WERI-Rb-1 (cell line): ENCODE data around the gene SETD3.

Source experiments
- DNase-seq: peaks from one replicate; pipeline ENCODE4 v3.0.0-alpha.2; 2020
- H3K27ac ChIP-seq: fragments of 250-450 bp; sonication (Bioruptor Pico); 2 replicates; pipeline ENCODE4 v1.5.1; 2020; ENCODE audit warnings: mild to moderate bottlenecking, moderate library complexity
- H3K27me3 ChIP-seq: fragments of 250-450 bp; sonication (Bioruptor Pico); 2 replicates; pipeline ENCODE4 v1.5.1; 2021; ENCODE audit warnings: mild to moderate bottlenecking, low read depth, moderate library complexity; ENCODE audit not compliant: insufficient read depth, severe bottlenecking
- H3K36me3 ChIP-seq: fragments of 250-450 bp; sonication (Bioruptor Pico); 2 replicates; pipeline ENCODE4 v1.5.1; 2020; ENCODE audit warnings: mild to moderate bottlenecking, moderate library complexity
- H3K4me3 ChIP-seq: 2 replicates; pipeline ENCODE4 v1.5.1; 2011; ENCODE audit warnings: low read depth, mild to moderate bottlenecking, control low read depth, low read length
- H3K9me3 ChIP-seq: fragments of 250-450 bp; sonication (Bioruptor Pico); 2 replicates; pipeline ENCODE4 v1.5.1; 2021; ENCODE audit warnings: mild to moderate bottlenecking, moderate library complexity; ENCODE audit not compliant: severe bottlenecking
- TF ChIP-seq, protein P1 (sequence below): IDR thresholded peaks from 2 replicates; pipeline ENCODE4 v1.5.1; 2011; ENCODE audit warnings: low read depth, mild to moderate bottlenecking, control low read depth, inconsistent platforms, low read length

Gene SETD3

DNA sequence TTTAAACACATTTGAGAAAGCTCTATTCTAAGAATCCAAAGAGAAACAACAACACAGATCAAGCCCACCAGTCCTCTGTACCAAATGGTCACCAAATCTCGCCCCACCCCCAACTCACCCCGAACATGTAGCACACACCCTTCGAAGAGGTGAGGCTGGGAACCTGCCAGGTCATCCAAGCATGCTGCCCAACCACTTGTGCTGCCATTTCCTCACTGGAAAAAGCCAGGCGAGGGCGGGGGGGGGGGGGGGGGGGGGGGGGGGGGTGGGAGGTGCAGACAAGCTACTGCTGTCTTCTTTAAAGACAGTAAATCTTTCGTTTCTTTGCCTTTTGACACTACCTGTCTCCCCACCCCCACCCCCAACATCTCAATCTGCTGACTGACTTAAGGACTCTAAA lies 59.9 kb downstream of the SETD3 start:
- TF ChIP-seq, protein P1, sequence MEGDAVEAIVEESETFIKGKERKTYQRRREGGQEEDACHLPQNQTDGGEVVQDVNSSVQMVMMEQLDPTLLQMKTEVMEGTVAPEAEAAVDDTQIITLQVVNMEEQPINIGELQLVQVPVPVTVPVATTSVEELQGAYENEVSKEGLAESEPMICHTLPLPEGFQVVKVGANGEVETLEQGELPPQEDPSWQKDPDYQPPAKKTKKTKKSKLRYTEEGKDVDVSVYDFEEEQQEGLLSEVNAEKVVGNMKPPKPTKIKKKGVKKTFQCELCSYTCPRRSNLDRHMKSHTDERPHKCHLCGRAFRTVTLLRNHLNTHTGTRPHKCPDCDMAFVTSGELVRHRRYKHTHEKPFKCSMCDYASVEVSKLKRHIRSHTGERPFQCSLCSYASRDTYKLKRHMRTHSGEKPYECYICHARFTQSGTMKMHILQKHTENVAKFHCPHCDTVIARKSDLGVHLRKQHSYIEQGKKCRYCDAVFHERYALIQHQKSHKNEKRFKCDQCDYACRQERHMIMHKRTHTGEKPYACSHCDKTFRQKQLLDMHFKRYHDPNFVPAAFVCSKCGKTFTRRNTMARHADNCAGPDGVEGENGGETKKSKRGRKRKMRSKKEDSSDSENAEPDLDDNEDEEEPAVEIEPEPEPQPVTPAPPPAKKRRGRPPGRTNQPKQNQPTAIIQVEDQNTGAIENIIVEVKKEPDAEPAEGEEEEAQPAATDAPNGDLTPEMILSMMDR = no peak
- Histone ChIP-seq H3K27ac (no peak overlapping the region), H3K36me3 (no peaks in the 10 kb centered on the region), H3K27me3 (no peaks in the 10 kb centered on the region), H3K9me3 (no peaks in the 10 kb centered on the region), H3K4me3 (no peak overlapping the region)
- DNase-seq = no peak

DNA sequence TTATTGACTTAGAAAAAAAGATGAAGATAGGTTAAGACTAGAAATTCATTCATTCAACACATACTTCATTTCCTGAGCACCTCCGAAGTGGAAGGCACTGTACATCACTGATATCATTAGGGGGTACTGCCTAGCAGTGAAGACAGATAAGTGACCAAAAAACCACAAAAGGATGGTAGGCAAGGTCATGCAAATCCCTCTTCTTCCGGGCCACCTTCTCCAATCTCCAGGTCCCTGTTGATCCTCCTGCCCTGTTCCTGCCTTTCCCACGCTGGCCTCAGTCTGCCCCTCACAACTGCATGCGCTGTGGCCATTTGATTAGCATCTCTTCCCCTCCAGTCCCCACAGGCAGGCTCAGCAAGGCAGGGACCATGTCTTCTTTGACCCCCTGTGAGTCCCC lies 60.8 kb downstream of the SETD3 start:
- no peak overlapping the region for H3K4me3 ChIP-seq
- H3K9me3 ChIP-seq = no peaks in the 10 kb centered on the region
- TF ChIP-seq, protein P1 = no peak
- H3K27ac ChIP-seq = no peak overlapping the region
- H3K27me3 ChIP-seq = no peaks in the 10 kb centered on the region
- no peak for DNase-seq
- no peaks in the 10 kb centered on the region for H3K36me3 ChIP-seq

DNA sequence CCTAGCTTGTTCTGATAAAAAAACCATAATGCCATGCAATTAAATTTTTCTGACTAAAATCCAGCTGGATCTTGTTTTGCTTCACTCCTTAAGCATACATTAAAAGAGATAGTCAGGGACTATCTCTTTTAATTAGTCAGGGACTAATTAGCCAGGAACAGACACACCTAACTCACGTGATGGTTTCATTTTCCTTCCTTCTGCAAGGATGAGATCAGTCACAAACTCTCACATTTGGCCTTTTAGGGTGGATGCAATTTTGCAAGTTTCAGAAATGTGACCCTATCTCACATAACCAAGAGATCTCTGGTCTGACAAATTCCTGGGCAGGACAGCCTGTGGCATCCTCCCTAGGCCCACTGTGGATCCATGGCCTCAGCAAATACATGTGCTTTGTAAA lies 62.4 kb downstream of the SETD3 start:
- no peak overlapping the region for H3K27ac ChIP-seq
- H3K27me3 ChIP-seq = no peaks in the 10 kb centered on the region
- TF ChIP-seq, protein P1 = no peak

DNA sequence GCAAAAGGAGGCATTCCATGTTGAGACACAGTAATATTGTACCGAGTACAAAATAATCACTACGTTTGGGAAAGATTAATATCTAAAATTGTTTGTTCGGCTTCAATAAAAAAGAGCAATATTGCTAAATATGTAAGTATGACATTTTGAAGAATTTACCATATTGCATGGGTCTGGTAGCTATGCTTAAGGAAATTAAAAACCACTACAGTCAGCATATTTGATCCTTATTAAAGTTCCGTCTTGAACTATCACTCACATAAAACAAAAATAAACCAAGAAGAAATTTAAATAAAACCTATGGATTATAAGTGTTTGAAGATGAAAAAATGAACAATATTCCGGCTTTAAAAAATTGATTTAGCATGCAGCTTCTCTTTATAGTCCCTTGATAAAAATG lies 63.8 kb downstream of the SETD3 start:
- H3K36me3 ChIP-seq = no peaks in the 10 kb centered on the region
- no peaks in the 10 kb centered on the region for H3K27me3 ChIP-seq
- TF ChIP-seq, protein P1 = no peak
- H3K4me3 ChIP-seq = no peak overlapping the region
- no peaks in the 10 kb centered on the region for H3K9me3 ChIP-seq
- no peak overlapping the region for H3K27ac ChIP-seq
- no peak for DNase-seq

More for the DNA sequence above, 62.4 kb downstream of the SETD3 start:
- no peak overlapping the region for H3K4me3 ChIP-seq
- H3K9me3 ChIP-seq = no peaks in the 10 kb centered on the region
- no peak for DNase-seq
- H3K36me3 ChIP-seq = no peaks in the 10 kb centered on the region

DNA sequence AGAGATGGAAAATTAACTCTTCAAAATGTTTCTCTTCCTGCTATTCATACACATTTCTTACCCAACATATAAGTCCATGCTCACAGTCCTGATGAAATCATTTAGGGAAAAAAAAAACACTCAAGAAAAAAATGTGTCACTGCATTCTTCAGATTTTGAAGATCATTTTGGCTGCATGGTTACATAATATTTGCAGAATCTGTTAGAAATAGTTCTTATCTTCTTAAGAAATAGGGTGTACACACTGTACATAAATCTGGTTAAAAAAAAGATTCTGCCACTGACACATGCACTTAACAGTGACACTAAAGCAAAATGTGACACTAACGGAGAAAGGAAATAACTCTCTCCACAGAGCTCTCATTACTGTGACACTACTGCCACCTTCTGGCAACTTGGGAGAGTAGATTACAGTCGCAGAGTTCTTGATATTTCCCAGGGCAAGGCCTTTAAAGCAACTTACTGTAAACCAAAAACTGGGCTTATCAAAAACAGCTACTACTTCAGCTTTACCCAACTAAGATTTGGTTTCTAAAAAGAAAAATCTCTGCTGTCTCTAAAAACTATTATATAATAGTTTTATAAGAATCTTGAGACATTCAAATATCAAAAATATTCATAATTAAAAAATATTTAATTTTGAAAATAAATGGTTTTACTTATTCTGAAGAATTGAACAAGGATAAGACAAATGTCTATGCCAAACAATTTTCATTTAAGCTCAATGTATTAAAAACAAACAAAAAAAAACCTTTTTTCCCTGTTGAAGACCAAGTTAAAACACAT lies 65.0 kb downstream of the SETD3 start:
- no peaks in the 10 kb centered on the region for H3K27me3 ChIP-seq
- DNase-seq = peak; percentile 66
- H3K4me3 ChIP-seq = no peak overlapping the region
- H3K36me3 ChIP-seq = no peaks in the 10 kb centered on the region
- H3K27ac ChIP-seq = no peak overlapping the region
- TF ChIP-seq, protein P1 = peak; percentile 62
- H3K9me3 ChIP-seq = no peaks in the 10 kb centered on the region

DNA sequence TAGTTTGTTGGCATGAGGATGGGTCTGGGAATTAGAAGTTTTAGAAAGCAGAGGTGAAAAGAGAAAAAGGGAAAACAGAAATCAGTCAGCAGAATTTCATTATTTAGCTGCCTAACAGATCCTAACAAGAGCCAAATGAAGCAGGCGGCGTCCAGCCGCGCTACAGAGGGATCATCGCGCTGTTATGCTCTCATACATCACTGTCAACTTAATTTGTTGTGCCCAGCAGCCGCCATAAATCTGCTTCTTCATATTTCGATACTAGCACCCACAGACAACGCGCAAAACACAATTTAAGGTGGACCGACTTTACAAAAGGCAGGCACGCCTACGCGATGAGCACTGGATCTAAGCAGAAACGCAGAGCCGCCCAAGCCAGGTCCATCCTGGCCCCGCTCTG lies 66.7 kb downstream of the SETD3 start:
- Histone ChIP-seq H3K27me3 (no peaks in the 10 kb centered on the region), H3K36me3 (no peaks in the 10 kb centered on the region; the same call in 1 of the 2 replicates), H3K4me3 (peak overlapping the region; percentile 25)

More for the DNA sequence above, 66.7 kb downstream of the SETD3 start:
- TF ChIP-seq, protein P1 = no peak
- no peak for DNase-seq
- peak overlapping the region; percentile 14 for H3K27ac ChIP-seq
- no peaks in the 10 kb centered on the region for H3K9me3 ChIP-seq
